DOHH2 (cell line): Measurements from ENCODE around the gene SHROOM3.

ENCODE experiments used
- H3F3A ChIP-seq: fragments of 200-600 bp; sonication (generic), shearing (Covaris generic); 2 replicates; pipeline ENCODE4 v1.6.0; 2016; ENCODE audit warnings: antibody characterized with exemption, mild to moderate bottlenecking; ENCODE audit not compliant: control insufficient read depth, insufficient read depth
- H3K27ac ChIP-seq: fragments of 200-600 bp; sonication (generic); 2 replicates; pipeline ENCODE4 v1.5.1; 2014; ENCODE audit warnings: low read depth, mild to moderate bottlenecking, low read length, moderate library complexity
- H3K27me3 ChIP-seq: fragments of 200-600 bp; sonication (generic); 2 replicates; pipeline ENCODE4 v1.6.1; 2014; ENCODE audit warnings: mild to moderate bottlenecking, low read length, mixed read lengths; ENCODE audit not compliant: control insufficient read depth
- H3K36me3 ChIP-seq: fragments of 200-600 bp; sonication (generic); 2 replicates; pipeline ENCODE4 v1.6.1; 2014; ENCODE audit warnings: mild to moderate bottlenecking, low read length, moderate library complexity, mixed read lengths; ENCODE audit not compliant: control insufficient read depth
- H3K4me1 ChIP-seq: fragments of 200-600 bp; sonication (generic); 2 replicates; pipeline ENCODE4 v1.6.1; 2014; ENCODE audit warnings: mild to moderate bottlenecking, low read length, mixed read lengths; ENCODE audit not compliant: control insufficient read depth
- H3K4me2 ChIP-seq: fragments of 200-600 bp; sonication (generic); 2 replicates; pipeline ENCODE4 v1.6.0; 2014; ENCODE audit warnings: mild to moderate bottlenecking, low read length, moderate library complexity
- H3K4me3 ChIP-seq: fragments of 200-600 bp; sonication (generic); 2 replicates; pipeline ENCODE4 v1.5.1; 2014; ENCODE audit warnings: mild to moderate bottlenecking, low read length, mixed read lengths
- H3K79me2 ChIP-seq: fragments of 200-600 bp; sonication (generic); 2 replicates; pipeline ENCODE4 v1.6.1; 2014; ENCODE audit warnings: mild to moderate bottlenecking, low read length, mixed read lengths; ENCODE audit not compliant: control insufficient read depth
- H3K9me2 ChIP-seq: fragments of 200-600 bp; sonication (generic); replicated peaks from 2 replicates; pipeline ENCODE4 v1.6.1; 2014; ENCODE audit warnings: mild to moderate bottlenecking, low read length, mixed read lengths; ENCODE audit not compliant: control insufficient read depth
- H3K9me3 ChIP-seq: fragments of 200-600 bp; sonication (generic); 2 replicates; pipeline ENCODE4 v1.6.1; 2014; ENCODE audit warnings: antibody characterized with exemption, low read length, mixed read lengths; ENCODE audit not compliant: control insufficient read depth, insufficient read depth
- H4K20me1 ChIP-seq: fragments of 200-600 bp; sonication (generic); 2 replicates; pipeline ENCODE4 v1.6.0; 2014; ENCODE audit warnings: low read depth, mild to moderate bottlenecking, antibody characterized with exemption, low read length, moderate library complexity; ENCODE audit not compliant: control insufficient read depth, insufficient read depth
- CTCF ChIP-seq: fragments of 200-600 bp; sonication (generic); IDR thresholded peaks from one replicate; pipeline ENCODE4 v1.5.1; 2014; ENCODE audit warnings: antibody characterized with exemption, mild to moderate bottlenecking, low read depth, low read length; ENCODE audit not compliant: poor library complexity, severe bottlenecking
- EZH2phosphoT487 ChIP-seq: fragments of 200-600 bp; sonication (generic); IDR thresholded peaks from 2 replicates; pipeline ENCODE4 v1.6.1; 2017; ENCODE audit warnings: borderline replicate concordance, mild to moderate bottlenecking, antibody characterized with exemption, low read length, moderate library complexity, mixed read lengths

The SHROOM3 gene

DNA sequence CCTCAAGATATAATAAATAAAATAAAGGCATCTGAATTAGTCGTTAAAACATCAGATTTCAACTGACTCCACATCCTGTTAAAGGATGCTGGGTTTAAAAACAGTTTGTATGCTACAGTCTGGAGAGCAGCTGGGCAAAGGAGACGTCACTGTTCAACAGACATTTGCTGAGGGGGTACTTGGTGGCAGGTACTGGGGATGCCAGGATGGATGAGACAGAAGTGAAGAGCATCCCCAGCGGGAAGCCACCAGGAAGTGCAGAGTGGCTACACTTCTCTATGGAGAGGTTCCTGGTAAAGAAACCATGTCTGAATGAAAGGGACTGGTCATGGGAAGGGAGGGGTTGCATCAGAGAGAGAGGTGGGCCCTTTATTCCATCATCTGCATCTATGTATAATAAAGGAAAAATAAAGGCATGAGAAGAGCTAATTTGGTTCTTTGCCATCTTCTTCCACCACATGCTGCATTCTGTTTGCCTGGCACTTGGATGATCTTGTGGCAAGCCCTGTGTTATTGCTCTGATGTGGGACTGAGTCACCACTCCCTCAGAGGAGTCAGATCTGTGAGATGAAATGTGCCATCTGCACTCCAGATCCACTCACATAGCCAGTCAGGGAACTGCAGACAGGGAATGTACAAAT is 318.0 kb downstream of the SHROOM3 start:
- Histone ChIP-seq H3K4me2 (no peak overlapping the region), H3K4me3 (no peak overlapping the region), H3K9me3 (no peaks in the 10 kb centered on the region), H3K79me2 (no peaks in the 10 kb centered on the region), H3K27me3 (peaks cover 3% of the 10 kb centered on the region; the same call in 1 of the 2 replicates), H3F3A (no peaks in the 10 kb centered on the region), H3K4me1 (no peaks in the 10 kb centered on the region), H3K9me2 (no peaks in the 10 kb centered on the region), H3K27ac (no peak overlapping the region), H3K36me3 (no peaks in the 10 kb centered on the region), H4K20me1 (no peaks in the 10 kb centered on the region)
- TF ChIP-seq EZH2phosphoT487 (no peak), CTCF (no peak)

GRCh38 chr4:76753814-76754213 is 318.8 kb downstream of the SHROOM3 start:
- no peak overlapping the region for H3K4me2 ChIP-seq
- no peak for TF ChIP-seq CTCF
- no peak for TF ChIP-seq EZH2phosphoT487
- H3K4me1 ChIP-seq = no peaks in the 10 kb centered on the region
- H4K20me1 ChIP-seq = no peaks in the 10 kb centered on the region
- no peak overlapping the region for H3K4me3 ChIP-seq
- no peak overlapping the region for H3K27ac ChIP-seq
- no peaks in the 10 kb centered on the region for H3K9me2 ChIP-seq
- no peaks in the 10 kb centered on the region for H3K36me3 ChIP-seq
- no peaks in the 10 kb centered on the region for H3F3A ChIP-seq
- H3K79me2 ChIP-seq = no peaks in the 10 kb centered on the region
- no peaks in the 10 kb centered on the region for H3K9me3 ChIP-seq
- peaks cover 3% of the 10 kb centered on the region; the same call in 1 of the 2 replicates for H3K27me3 ChIP-seq

DNA sequence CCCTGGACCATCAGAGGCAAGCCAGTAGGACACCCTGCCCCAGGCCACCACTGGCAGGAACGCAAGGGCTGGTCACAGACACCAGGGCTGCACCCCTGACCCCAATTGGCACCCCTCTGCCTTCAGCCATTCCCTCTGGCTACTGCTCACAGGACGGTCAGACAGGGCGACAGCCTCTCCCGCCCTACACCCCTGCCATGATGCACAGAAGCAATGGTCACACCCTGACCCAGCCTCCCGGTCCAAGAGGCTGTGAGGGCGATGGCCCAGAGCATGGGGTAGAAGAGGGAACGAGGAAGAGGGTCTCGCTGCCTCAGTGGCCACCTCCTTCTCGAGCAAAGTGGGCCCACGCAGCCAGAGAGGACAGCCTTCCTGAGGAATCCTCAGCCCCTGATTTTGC is 319.4 kb downstream of the SHROOM3 start:
- Histone ChIP-seq H3K9me2 (no peaks in the 10 kb centered on the region), H3K9me3 (no peaks in the 10 kb centered on the region), H3K4me1 (no peaks in the 10 kb centered on the region), H3K27me3 (peaks cover 7% of the 10 kb centered on the region), H3K79me2 (no peaks in the 10 kb centered on the region), H3K27ac (no peak overlapping the region), H3F3A (no peaks in the 10 kb centered on the region), H3K4me3 (no peak overlapping the region), H3K4me2 (no peak overlapping the region), H4K20me1 (no peaks in the 10 kb centered on the region), H3K36me3 (no peaks in the 10 kb centered on the region)
- TF ChIP-seq EZH2phosphoT487 (no peak), CTCF (no peak)
